Type B pancreatic cell (in vitro differentiated cells): Measurements from ENCODE around the gene WIPF1. TPM values are rescaled to one million over a fixed set of nuclear protein-coding genes. Genes with fewer than 3 reads are reported as not detected.

ENCODE experiments used
- DNase-seq: peaks from one replicate; pipeline ENCODE4 v3.0.0; 2021; ENCODE audit warnings: mixed read lengths; ENCODE audit not compliant: unreplicated experiment; ENCODE audit errors: extremely low spot score
- H3K27ac Mint-ChIP-seq: 2 replicates; pipeline ENCODE4 v1.8.0; 2021; ENCODE audit warnings: mild to moderate bottlenecking, mixed read lengths
- H3K27me3 Mint-ChIP-seq: 2 replicates; pipeline ENCODE4 v1.8.0; 2021; ENCODE audit warnings: mixed read lengths
- H3K36me3 Mint-ChIP-seq: 2 replicates; pipeline ENCODE4 v1.8.0; 2021; ENCODE audit warnings: mixed read lengths
- H3K4me1 Mint-ChIP-seq: one replicate; pipeline ENCODE4 v1.8.0; 2021; ENCODE audit warnings: mixed read lengths; ENCODE audit not compliant: unreplicated experiment
- H3K4me3 Mint-ChIP-seq: 2 replicates; pipeline ENCODE4 v1.8.0; 2021; ENCODE audit warnings: mild to moderate bottlenecking, mixed read lengths
- H3K9me3 Mint-ChIP-seq: 2 replicates; pipeline ENCODE4 v1.8.0; 2021; ENCODE audit warnings: mixed read lengths
- CTCF ChIP-seq: fragments of 200-600 bp; sonication (generic); conservative IDR thresholded peaks from 2 replicates; pipeline ENCODE4 v1.5.0; 2021; ENCODE audit warnings: antibody characterized with exemption, mild to moderate bottlenecking
- total RNA-seq: library from RNA; stranded (reverse); gene quantifications from 2 replicates; pipeline ENCODE4 v1.2.1, GENCODE V29; 2021; ENCODE audit warnings: low replicate concordance

The WIPF1 gene
- total RNA-seq, 1 donor from 2014 or later: 19.2 TPM

- peaks cover 4% of the 10 kb centered on the region for H3K36me3 Mint-ChIP-seq
Observed at GRCh38 chr2:174511580-174512260, 85.9 kb downstream of the WIPF1 start.

GRCh38 chr2:174510583-174511189 lies 86.9 kb downstream of the WIPF1 start:
- no peak overlapping the region for H3K27ac Mint-ChIP-seq
- peaks cover 4% of the 10 kb centered on the region for H3K36me3 Mint-ChIP-seq
- peaks cover 18% of the 10 kb centered on the region for H3K9me3 Mint-ChIP-seq
- no peaks in the 10 kb centered on the region for H3K4me1 Mint-ChIP-seq
- no peak for DNase-seq
- no peak overlapping the region for H3K4me3 Mint-ChIP-seq
- peaks cover 3% of the 10 kb centered on the region for H3K27me3 Mint-ChIP-seq
- no peak for TF ChIP-seq CTCF

More at GRCh38 chr2:174511580-174512260, 85.9 kb downstream of the WIPF1 start:
- no peak for DNase-seq
- no peak overlapping the region for H3K27ac Mint-ChIP-seq
- H3K9me3 Mint-ChIP-seq: peaks cover 18% of the 10 kb centered on the region
- no peak overlapping the region for H3K4me3 Mint-ChIP-seq
- no peaks in the 10 kb centered on the region for H3K4me1 Mint-ChIP-seq
- no peak for TF ChIP-seq CTCF
- H3K27me3 Mint-ChIP-seq: peaks cover 3% of the 10 kb centered on the region

Other genes with a start within 250 kb of the WIPF1 start
- 23.2 and 25.9 TPM in 2 replicates for gene SCRN3, start 202.1 kb downstream of the WIPF1 start, total RNA-seq
- gene GPR155, start 110.8 kb downstream of the WIPF1 start, total RNA-seq: 1.6 and 6.2 TPM in 2 replicates
- gene CHRNA1, start 166.7 kb upstream of the WIPF1 start, total RNA-seq: 0.19 and 1.1 TPM in 2 replicates